ENCODE measurements around the gene ZBTB11.
"Not testable (repeated sequence)": the region's sequence is repeated elsewhere in the genome, so short reads cannot be mapped to it uniquely, and the experiment has no call there.

The ZBTB11 gene

GRCh38 chr3:101613014-101613413 is 63.9 kb downstream of the ZBTB11 start:
- not testable (repeated sequence) for H3K9ac ChIP-seq (ENCODE audit: low read depth, low read length); H3K9me3 ChIP-seq (ENCODE audit: control insufficient read depth, insufficient read depth, low read length); H3K27ac ChIP-seq (ENCODE audit: low read depth, low read length)

GRCh38 chr3:101611023-101611422 is 65.9 kb downstream of the ZBTB11 start:
- Histone ChIP-seq H3K4me3 (ENCODE audit: low read depth, low read length) (no peak overlapping the region), H3K4me1 (ENCODE audit: control insufficient read depth, insufficient read depth, low read length) (no peaks in the 10 kb centered on the region), H3K9ac (ENCODE audit: low read depth, low read length) (no peak overlapping the region), H3K36me3 (ENCODE audit: control insufficient read depth, insufficient read depth, low read length) (no peaks in the 10 kb centered on the region), H3K27me3 (ENCODE audit: control insufficient read depth, insufficient read depth, low read length) (no peaks in the 10 kb centered on the region), H3K27ac (ENCODE audit: low read depth, low read length) (no peak overlapping the region), H3K9me3 (ENCODE audit: control insufficient read depth, insufficient read depth, low read length) (no peaks in the 10 kb centered on the region)

More at GRCh38 chr3:101613014-101613413, 63.9 kb downstream of the ZBTB11 start:
- not testable (repeated sequence) for H3K36me3 ChIP-seq (ENCODE audit: control insufficient read depth, insufficient read depth, low read length); H3K4me3 ChIP-seq (ENCODE audit: low read depth, low read length); H3K4me1 ChIP-seq (ENCODE audit: control insufficient read depth, insufficient read depth, low read length); H3K27me3 ChIP-seq (ENCODE audit: control insufficient read depth, insufficient read depth, low read length)

- not testable (repeated sequence) for H3K4me3 ChIP-seq (ENCODE audit: low read depth, low read length); H3K27me3 ChIP-seq (ENCODE audit: control insufficient read depth, insufficient read depth, low read length); H3K9me3 ChIP-seq (ENCODE audit: control insufficient read depth, insufficient read depth, low read length); H3K9ac ChIP-seq (ENCODE audit: low read depth, low read length); H3K36me3 ChIP-seq (ENCODE audit: control insufficient read depth, insufficient read depth, low read length); H3K4me1 ChIP-seq (ENCODE audit: control insufficient read depth, insufficient read depth, low read length)
- peak overlapping the region; percentile 35 for H3K27ac ChIP-seq (ENCODE audit: low read depth, low read length)
Observed at GRCh38 chr3:101605398-101605797, 71.5 kb downstream of the ZBTB11 start.

- H3K36me3 ChIP-seq (ENCODE audit: control insufficient read depth, insufficient read depth, low read length): no peaks in the 10 kb centered on the region
- no peak overlapping the region for H3K4me3 ChIP-seq (ENCODE audit: low read depth, low read length)
- no peak overlapping the region for H3K27ac ChIP-seq (ENCODE audit: low read depth, low read length)
- no peaks in the 10 kb centered on the region for H3K4me1 ChIP-seq (ENCODE audit: control insufficient read depth, insufficient read depth, low read length)
- H3K9me3 ChIP-seq (ENCODE audit: control insufficient read depth, insufficient read depth, low read length): no peaks in the 10 kb centered on the region
- H3K9ac ChIP-seq (ENCODE audit: low read depth, low read length): no peak overlapping the region
- H3K27me3 ChIP-seq (ENCODE audit: control insufficient read depth, insufficient read depth, low read length): no peaks in the 10 kb centered on the region
Observed at GRCh38 chr3:101603184-101603583, 73.7 kb downstream of the ZBTB11 start.

GRCh38 chr3:101602731-101603130 is 74.2 kb downstream of the ZBTB11 start:
- Histone ChIP-seq H3K4me3 (ENCODE audit: low read depth, low read length) (no peak overlapping the region), H3K27me3 (ENCODE audit: control insufficient read depth, insufficient read depth, low read length) (no peaks in the 10 kb centered on the region), H3K27ac (ENCODE audit: low read depth, low read length) (no peak overlapping the region), H3K4me1 (ENCODE audit: control insufficient read depth, insufficient read depth, low read length) (no peaks in the 10 kb centered on the region), H3K36me3 (ENCODE audit: control insufficient read depth, insufficient read depth, low read length) (no peaks in the 10 kb centered on the region), H3K9ac (ENCODE audit: low read depth, low read length) (no peak overlapping the region), H3K9me3 (ENCODE audit: control insufficient read depth, insufficient read depth, low read length) (no peaks in the 10 kb centered on the region)
